Measurements from ENCODE around the gene BSCL2.
"Not testable (repeated sequence)": the region's sequence is repeated elsewhere in the genome, so short reads cannot be mapped to it uniquely, and the experiment has no call there.

GRCh38 chr11:62703921-62704320 lies 3.3 kb downstream of the BSCL2 start:
- not testable (repeated sequence) for TF ChIP-seq YY1 (IDR thresholded peaks at IDR 0.05); TAF1 (conservative IDR thresholded peaks at IDR 0.05)
- TF ChIP-seq, protein P1, sequence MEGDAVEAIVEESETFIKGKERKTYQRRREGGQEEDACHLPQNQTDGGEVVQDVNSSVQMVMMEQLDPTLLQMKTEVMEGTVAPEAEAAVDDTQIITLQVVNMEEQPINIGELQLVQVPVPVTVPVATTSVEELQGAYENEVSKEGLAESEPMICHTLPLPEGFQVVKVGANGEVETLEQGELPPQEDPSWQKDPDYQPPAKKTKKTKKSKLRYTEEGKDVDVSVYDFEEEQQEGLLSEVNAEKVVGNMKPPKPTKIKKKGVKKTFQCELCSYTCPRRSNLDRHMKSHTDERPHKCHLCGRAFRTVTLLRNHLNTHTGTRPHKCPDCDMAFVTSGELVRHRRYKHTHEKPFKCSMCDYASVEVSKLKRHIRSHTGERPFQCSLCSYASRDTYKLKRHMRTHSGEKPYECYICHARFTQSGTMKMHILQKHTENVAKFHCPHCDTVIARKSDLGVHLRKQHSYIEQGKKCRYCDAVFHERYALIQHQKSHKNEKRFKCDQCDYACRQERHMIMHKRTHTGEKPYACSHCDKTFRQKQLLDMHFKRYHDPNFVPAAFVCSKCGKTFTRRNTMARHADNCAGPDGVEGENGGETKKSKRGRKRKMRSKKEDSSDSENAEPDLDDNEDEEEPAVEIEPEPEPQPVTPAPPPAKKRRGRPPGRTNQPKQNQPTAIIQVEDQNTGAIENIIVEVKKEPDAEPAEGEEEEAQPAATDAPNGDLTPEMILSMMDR (IDR thresholded peaks at IDR 0.05; ENCODE audit: low read depth, low read length, missing input control), result not testable (repeated sequence)

Data from liver (tissue), 3 donors.